Measurements from ENCODE around the gene PRRG2.
A peak's percentile ranks its signal among the peaks of the same experiment; 100 is the strongest.

The PRRG2 gene

GRCh38 chr19:49581007-49581508 is at the start of gene PRRG2:
Gene PRRG2 (plus strand): TSS chr19:49581316. CDS start chr19:49583220, 1,904 bp downstream.
- peak in 1 of 2 experiments; percentile 37 for DNase-seq

- peak; percentile 93 to 95 for DNase-seq
Measured at GRCh38 chr19:49533551-49534488, 47.3 kb upstream of the PRRG2 start.

GRCh38 chr19:49534632-49535385 is 46.3 kb upstream of the PRRG2 start:
- peak in 1 of 2 experiments; percentile 42 for DNase-seq

- no peak for DNase-seq
Measured at GRCh38 chr19:49536921-49537462, 44.1 kb upstream of the PRRG2 start.

- DNase-seq, result no peak
Measured at GRCh38 chr19:49538643-49539042, 42.5 kb upstream of the PRRG2 start.

GRCh38 chr19:49539192-49539952 is 41.7 kb upstream of the PRRG2 start:
- DNase-seq, result no peak

GRCh38 chr19:49541914-49542313 is 39.2 kb upstream of the PRRG2 start:
- DNase-seq, result no peak

GRCh38 chr19:49542446-49542845 is 38.7 kb upstream of the PRRG2 start:
- DNase-seq, result no peak

- no peak for DNase-seq
Measured at GRCh38 chr19:49543032-49543431, 38.1 kb upstream of the PRRG2 start.

GRCh38 chr19:49544154-49544553 is 37.0 kb upstream of the PRRG2 start:
- no peak for DNase-seq

- peak; percentile 70 to 71 for DNase-seq
Measured at GRCh38 chr19:49546825-49547565, 34.1 kb upstream of the PRRG2 start.

GRCh38 chr19:49549045-49549444 is 32.1 kb upstream of the PRRG2 start:
- DNase-seq, result no peak

GRCh38 chr19:49551531-49551930 is 29.6 kb upstream of the PRRG2 start:
- DNase-seq, result no peak

- DNase-seq, result peak; percentile 55 to 60
Measured at GRCh38 chr19:49552749-49553148, 28.4 kb upstream of the PRRG2 start.

- peak; percentile 73 to 74 for DNase-seq
Measured at GRCh38 chr19:49553451-49554271, 27.5 kb upstream of the PRRG2 start.

- peak; percentile 72 to 73 for DNase-seq
Measured at GRCh38 chr19:49554701-49555181, 26.4 kb upstream of the PRRG2 start.

- peak; percentile 74 to 78 for DNase-seq
Measured at GRCh38 chr19:49555600-49556411, 25.3 kb upstream of the PRRG2 start.

GRCh38 chr19:49556412-49557398 is 24.4 kb upstream of the PRRG2 start:
- peak; percentile 61 to 65 for DNase-seq
